GM18511 (cell line): Measurements from ENCODE around the gene CNP.
A peak's percentile ranks its signal among the peaks of the same experiment; 100 is the strongest.

ENCODE experiments used
- ATAC-seq: cut with Tn5 transposase; IDR thresholded peaks from one replicate; pipeline ENCODE4 v1.9.1; 2021; ENCODE audit warnings: mild to moderate bottlenecking, moderate library complexity; ENCODE audit not compliant: unreplicated experiment

The CNP gene

DNA sequence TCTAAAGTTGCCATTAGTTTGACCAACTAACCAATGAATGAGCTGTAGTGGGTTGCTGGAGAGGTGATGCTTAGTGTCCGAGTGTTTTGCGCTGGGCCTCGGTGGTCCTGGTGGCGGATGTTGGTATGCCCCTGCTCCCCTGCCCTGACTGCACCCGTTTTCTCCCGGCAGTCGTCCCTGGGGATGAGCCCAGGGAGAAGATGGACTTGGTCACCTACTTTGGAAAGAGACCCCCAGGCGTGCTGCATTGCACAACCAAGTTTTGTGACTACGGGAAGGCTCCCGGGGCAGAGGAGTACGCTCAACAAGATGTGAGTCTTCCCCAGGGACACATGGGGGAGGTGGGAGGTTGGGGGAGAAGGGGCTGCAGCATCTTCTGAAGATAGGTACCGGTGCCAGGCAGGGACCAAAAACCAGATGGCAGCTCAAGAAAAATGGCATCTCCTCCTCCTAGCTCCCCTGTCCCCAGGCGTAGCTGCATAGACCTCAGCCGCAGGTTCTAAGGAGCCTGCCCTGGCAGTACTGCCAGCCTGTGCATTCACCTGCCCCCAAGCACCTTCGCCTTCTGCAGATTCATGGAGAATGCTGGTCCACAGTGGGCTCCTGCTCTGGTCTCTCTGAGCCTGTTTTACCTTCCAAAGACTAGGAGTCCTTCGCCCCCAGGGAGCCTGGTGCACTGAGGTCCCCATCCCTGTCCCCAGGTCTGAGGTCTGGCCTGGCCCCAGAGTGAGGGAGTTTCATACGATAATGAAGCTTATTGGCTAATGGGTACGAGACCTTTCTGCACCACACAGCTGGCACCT, 5.3 kb downstream of the CNP start:
- no peak for ATAC-seq

DNA sequence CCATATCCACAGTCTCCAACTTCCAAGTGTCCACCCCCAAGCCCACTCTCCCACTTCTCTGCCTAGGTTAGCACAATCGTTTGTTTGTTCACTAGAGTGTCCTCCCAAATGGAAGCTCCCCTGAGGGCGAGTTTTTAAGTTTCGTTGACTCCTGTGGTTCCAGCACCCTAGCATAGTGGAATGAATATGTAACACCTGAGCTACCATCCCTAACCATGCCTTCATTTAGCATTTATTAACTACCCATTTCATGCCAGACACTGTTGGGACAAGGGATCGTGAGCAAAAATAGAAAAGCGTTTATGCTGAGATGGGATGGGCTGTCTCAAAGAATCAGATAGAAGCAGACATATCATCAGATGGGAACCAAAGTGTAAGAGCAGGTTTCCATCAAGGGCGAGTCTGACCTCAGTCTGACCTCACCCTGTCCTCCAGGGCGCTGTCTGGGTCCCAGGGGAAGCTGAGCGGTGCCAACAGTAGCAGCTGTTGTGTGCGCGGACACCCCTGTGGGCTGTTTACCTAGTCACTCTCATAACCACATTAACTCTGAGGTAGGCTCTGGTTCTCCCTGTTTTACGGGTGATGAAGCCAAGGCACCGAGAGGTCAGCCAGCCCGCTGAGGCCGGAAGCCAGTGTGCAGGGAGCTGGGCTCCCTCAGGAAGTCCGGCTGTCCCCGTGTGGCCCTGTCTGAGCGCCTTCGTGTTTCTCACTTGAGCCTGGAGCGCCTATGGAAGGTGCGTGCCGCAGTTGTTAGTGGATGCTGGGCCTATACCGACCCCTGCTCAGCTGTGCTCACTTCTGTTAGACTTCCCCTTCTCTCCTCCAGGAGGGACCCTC, 6.2 kb downstream of the CNP start:
- peak; percentile 77 for ATAC-seq

DNA sequence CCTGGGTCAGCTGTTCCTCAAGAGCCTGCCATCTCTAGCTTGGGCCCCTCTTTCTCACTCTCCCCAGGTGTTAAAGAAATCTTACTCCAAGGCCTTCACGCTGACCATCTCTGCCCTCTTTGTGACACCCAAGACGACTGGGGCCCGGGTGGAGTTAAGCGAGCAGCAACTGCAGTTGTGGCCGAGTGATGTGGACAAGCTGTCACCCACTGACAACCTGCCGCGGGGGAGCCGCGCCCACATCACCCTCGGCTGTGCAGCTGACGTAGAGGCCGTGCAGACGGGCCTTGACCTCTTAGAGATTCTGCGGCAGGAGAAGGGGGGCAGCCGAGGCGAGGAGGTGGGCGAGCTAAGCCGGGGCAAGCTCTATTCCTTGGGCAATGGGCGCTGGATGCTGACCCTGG, 6.8 kb downstream of the CNP start:
- ATAC-seq, result no peak

DNA sequence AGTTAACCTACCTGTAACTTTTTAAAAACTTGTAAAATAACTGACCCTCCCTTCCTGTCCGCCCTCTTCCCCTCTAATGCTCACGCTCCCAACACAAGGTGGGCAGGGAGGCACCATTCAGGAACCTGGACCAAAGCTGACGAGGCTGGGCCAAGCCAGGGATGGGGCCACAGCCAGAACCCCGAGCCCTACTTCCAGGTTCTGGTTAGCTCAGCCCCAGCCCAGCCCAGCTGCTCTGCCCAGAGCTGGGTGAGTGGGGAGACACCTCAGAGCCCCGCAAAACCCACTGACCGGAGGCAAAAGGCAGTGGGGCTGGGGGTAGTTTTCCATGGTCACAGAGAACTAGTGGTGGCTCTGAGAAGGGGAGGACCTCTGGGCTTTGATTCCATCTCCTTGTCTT, 7.4 kb downstream of the CNP start:
- no peak for ATAC-seq

DNA sequence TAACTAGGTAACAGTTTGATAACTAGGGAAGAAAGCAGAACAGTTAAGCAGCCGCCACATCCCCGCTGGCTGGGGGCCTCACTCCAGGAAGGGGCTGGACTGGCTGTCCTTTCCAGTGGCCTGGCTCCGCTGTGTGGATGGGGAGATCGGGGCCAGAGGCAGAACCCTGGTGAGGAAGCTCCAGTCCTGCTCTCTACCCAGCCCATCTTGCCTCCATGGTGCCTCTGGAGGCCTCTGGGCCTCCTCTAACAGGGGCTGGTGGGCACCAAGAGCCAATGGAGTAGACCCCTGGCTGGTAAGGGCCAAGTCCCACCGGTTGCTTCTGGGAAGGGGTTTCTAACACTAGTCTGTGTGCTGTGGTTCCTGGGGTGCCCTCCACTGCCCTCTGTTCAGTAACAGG, 8.1 kb downstream of the CNP start:
- no peak for ATAC-seq

DNA sequence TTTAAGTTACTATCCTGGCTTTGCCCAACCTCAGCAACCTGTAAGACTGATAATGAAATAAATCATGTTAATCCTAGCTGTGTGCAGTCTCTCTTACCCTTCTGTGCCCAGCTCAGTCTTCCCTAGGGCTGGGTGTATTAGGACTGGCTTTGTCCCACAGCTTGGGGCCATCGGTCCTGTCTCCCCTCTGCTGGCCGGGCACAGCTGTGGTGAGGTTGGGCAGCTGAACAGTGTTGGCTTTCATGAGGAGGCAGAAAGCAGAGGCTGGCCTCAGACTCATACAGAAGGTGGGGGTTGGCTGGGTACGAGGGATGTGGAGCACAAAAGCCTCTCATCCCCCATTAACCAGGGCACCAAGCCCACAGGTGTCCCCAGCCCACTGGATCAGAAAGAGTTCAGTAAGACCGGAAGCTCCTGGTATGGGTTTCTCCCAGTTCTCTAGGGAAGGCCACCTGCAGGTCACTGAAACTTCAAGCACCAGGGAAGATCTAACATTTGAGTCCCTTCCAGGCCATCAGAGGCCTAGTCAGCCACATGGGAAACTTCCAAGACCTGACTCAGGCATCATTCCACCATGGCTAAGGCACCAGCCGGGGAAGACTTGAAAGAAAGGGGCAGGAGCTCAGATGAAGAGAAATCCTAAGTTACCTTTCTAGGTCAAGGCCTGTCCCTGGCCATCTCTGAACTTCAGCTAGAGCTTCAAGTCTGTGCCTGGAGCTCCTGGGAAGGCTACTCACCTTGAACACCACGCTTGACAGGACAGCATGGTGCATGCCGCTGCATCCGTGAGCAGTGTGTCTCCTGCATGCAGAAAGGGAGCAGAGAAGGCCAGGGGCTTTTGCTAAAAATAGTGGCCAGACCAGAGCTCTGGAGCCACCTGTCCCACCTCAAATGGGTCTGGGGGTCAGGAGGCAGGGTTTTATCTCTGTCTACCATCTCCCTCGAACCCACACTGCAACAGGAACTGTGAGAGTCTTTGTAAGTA, 8.8 kb downstream of the CNP start:
- ATAC-seq, result no peak

DNA sequence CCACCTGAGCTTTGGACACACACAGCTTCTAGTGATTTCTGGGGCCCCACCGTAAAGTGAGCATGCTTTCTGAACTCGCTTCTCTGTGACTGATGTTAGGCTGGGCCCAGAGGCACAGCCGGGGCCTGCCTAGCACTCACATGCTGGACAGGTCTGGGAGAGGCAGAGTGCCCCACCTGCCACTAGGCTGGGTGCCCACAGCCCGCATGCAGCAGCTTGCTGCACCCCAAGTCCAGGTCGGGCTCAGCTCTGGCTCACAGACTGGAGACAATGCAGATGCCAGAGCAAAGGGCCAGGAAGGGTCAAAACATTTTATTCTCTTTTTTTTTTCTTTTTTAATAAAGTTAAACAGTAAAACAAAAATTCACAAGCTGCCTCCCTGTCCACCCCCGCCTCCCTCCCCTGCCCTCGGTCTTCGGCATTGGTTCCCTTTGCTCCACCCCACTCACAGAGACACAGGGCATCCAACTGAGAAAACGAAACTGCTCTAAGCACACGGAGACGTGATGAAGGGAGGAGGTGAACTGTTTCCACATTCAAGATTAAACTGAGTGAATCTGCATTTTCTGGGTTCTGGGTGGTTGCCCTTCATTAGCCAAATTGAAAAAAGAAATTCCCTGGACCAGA, 9.7 kb downstream of the CNP start:
- ATAC-seq, result peak; percentile 59

DNA sequence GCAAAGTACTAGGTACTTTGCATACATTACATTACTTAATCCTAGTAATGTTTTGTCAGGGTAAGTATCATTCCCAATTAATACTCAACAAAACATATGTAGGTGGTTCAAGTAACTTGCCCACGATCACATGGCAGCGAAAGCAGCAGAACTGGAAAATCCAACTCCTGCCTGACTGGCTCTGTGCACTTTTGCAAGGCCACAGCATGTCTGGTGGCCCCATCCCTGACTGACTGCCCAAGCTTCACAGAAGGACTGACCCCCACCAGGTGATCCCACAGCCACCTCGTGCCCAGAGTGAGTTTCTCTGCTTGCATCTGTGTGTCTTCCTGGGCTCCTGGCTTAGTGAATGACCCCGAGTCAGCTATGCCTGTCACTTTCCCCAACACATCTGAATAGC, 11.4 kb downstream of the CNP start:
- ATAC-seq, result no peak

DNA sequence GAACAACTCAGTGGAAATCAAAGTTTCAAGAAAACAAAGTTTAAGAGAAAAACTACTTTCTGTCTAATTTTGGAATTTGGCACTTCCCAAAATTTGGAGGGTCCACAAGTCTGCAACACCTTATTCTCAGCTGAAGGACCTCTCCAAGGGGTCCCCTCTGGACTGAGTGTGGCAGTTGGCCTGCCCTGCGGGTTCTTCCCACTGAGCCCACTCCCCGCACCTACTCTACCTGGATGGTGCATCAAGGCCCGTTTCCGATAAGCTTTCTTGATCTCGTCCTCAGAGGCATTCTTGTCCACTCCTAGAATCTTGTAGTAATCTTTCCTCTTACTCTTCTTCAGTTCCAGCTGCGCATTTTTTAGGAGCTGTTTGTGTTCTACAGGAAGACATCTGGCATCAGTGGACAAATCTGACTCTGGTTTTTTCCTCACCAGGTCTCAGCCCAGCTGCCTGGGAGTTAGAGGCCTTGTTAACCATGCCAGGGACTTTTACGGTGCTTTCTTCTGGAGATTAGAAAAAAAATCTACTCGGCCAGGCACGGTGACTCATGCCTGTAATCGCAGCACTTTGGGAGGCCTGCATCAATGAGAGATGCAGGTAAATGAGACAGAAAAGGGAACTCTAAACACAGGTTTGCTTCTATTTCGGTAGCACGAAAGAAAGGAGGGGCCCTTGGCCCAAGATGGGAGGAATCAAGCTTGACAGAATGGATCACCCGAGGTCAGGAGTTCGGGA, 15.6 kb downstream of the CNP start:
- no peak for ATAC-seq

DNA sequence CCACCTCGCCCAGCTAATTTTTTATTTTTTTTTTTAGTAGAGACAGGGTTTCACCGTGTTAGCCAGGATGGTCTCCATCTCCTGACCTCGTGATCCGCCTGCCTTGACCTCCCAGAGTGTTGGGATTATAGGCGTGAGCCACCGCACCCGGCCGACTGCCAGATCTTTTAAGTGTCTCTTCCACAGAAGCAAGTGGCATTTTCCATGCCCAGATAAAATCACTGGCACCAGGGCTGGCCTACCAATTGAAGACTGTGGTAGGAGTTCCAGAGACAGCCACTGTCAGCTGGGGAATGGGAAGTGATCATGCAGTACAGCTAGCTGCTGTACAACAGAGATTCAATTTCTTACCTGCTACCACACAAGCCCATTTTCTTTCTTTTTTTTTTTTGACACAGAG, 17.9 kb downstream of the CNP start:
- no peak for ATAC-seq

DNA sequence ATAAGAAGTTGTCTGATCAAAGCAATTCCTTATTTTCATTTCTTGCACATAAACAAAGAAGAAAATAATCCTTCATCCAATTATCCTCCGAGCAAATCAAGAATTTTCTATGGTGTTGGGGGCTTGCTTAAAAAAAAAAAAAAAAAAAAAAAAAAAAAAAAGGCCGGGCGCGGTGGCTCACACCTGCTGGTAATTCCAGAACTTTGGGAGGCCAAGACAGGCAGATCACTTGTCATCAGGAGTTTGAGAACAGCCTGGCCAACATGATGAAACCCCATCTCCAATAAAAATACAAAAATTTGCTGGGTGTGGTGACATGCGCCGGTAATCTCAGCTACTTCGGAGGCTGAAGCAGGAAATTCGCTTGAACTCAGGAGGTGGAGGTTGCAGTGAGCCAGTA, 19.3 kb downstream of the CNP start:
- ATAC-seq, result no peak

DNA sequence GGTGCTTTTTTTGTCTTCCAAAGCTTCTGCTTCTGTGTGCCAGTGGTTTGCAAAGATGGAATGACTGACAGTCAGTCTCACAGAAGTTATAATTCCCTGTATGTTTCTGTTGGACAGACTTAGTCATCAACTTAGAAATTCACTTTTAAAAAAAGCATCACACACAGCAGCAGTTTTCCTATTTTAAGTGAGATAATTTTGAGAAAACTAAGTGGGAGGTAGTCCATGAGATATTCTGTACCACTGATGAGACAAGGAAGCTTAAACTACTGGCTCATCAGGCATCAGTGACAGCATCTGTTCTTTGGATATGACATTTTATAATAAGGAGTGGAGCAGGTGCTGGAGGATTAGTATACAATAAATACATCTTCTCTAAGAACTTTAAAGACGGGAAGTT, 20.0 kb downstream of the CNP start:
- ATAC-seq, result no peak

DNA sequence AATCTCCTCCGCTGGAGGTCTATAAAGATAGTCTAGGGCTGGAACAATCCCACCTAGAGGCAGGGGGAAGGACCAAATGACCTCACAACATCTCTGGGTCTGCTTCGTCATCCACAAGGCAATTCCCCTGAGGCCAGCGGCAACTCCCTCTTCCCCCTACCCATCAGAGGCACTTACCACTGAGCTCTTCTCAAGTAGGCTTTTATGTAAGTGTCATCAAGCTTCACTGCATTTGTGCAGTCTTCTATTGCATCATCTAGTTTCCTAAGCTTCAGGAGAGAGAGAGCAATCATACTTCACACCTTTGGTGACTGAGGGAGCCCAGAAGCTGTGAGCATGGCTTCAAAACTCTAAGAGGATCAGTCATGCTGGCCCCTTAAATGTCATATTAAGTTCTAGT, 21.0 kb downstream of the CNP start:
- ATAC-seq, result no peak

DNA sequence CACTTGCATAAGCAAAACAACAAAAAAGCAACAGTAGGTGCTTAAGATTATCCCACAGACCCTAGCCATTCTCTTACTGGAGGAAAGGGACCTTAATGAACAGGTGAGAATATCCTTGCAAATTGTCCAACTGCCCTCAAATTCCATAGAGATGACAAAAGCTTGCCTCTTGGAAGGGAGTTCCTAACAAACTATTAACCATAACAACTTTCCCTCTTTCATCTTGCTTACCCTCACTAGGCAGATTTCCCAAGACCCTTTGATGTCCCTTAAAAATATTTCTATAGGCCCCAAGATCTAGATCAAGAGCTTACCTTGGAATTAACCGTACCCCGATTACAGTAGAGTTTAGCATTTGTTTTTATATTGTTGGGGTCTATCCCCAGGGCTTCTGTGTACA, 21.8 kb downstream of the CNP start:
- ATAC-seq, result no peak

DNA sequence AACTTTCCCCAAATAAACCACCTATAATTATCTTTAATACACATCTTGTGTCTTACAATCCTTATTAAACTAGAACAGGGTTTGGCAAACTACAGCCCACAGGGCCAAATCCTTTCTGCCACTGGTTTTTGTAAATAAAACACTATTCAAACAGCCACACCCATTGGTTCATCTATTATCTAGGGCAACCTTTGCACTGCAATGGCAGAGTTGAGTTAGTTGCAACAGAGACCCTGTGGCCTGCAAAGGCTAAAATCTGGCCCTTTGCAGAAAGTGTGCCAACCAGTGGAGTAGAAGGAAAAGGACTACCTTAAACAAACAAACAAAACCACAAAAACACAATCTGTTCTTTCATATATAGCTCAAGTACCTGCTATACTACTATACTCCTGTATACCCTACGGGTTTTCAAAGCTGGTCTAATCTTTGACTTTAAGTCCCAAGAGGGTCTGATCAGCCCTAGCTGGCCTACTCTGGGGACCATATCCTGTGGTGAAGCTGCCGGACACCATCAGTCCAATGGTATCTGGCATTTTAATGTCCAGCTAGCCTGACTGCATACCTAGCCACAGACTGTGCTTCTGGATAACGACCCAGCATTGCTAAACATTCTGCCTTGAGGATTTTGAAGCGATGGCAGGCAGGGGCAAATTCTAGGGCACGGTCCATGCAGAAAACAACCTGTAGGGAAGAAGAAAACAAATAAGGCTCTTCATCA, 23.3 kb downstream of the CNP start:
- ATAC-seq, result no peak

DNA sequence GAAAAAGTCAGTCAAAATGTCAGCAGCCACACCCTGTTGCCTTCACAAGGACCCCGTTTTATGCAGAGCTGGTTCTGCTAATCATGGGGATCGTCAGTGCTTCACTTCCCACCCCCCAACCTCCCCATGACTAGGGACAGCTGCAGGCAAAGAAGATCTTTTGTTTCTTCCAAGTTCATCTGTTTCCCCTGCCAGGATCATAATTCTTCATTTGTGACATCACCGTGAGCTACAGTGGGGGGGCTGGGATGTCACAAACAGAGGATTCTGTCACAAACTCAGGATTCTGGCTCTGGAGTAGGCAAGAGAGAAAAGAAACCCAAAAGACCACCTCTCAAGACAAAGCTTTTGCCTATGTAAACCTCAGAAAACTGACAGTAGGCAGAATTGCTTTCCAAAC, 26.0 kb downstream of the CNP start:
- ATAC-seq, result no peak

DNA sequence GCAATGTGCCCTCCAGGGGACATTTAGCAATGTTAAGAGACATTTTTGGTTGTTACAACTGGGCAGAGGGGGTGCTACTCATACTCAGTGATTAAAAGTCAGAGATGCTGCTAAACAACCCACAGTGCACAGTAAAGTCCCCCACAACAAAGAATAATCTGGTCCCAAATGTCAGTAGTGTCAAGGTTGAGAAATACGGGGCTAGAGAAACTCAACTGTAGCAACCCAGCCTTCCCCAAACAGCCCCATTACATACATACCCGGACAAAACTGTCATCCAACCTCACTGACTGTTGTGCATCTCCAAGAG, 30.2 kb downstream of the CNP start:
- ATAC-seq, result no peak

DNA sequence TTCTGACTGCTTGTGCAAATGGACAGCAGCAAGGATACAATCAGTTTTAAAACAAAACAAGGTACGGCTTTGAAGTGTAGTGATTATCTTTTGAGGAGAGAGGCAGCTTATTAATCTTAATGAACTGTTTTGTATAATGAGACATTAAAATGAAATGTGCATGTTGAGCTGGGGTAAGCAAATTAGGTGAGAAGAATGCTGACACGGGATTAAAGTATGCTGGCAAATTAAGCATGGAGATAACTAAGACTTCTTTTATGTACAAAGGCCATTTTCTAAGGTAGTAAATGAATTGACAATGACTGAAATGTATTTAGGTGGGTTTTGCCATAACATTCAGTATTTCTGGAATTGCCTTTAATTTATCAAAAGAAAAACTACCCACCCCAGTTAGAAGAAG, 31.9 kb downstream of the CNP start:
- no peak for ATAC-seq

DNA sequence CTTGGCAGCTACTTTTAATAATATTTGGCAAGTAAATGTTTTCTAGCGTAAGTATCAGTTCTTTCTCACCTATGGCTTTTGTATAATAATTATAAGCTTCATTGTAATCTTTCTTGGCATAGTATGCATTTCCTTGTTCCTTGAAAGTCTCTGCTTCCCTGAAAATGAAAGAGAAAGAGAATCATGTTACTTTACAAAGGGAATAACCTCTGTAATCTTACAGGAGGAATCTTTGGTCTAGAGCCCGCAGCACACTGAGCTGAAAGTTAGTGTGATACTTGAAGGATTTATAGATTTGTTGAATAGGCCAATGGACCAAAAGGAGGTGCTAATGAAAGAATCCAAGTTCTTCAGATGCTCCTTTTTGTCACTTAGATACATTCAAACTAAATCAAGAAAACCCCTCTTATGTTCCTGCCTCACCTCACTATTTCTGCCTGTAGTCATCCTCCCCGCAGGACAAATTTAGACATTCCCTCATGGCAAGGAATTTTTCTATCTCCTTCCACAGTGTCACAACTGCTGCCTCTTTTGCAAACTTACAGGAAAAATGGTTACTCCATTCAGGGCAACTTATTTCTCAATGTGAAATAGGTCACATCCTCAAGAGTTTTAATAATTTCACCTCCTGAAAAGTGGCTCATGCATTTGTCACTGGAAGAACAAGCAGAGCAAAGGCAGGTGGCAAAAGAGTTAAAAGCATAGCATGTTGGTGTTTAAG, 34.0 kb downstream of the CNP start:
- no peak for ATAC-seq
